Pancreas (tissue), 8 donors: Measurements from ENCODE around the gene WSCD2. TPM values are rescaled to one million over a fixed set of nuclear protein-coding genes. Genes with fewer than 3 reads are reported as not detected.

Experiments
- polyA plus RNA-seq, 2 donors: library from polyadenylated mRNA; stranded (reverse); fragments of 200-250 nt; gene quantifications; one replicate each; pipeline ENCODE4 v1.2.3, GENCODE V29; 2013
- total RNA-seq, 6 donors: library from RNA; stranded (reverse); fragmentation: NEBNext Ultra II Directional in 4 of 6; extraction: Animal tissue kit (Norgen Biotek cat#: 25700) in 4 of 6; gene quantifications; one replicate each; pipeline versions ENCODE4 v1.2.1 to v1.2.4, GENCODE V29; 2021 to 2023
- donor health status: healthy with polysubstance abuse.
- donor health status: DM: no; HTN: no; CAD: no; lungs with moderate emphysema.
- donor health status: DM: no; HTN: no; CAD: no.
- donor health status: Bipolar disorder and iron deficiency.
- donor health status: DM: yes; HTN: yes; CAD: no.
- donor health status: DM: no; HTN: no; CAD: no.
- donor health status: DM: no; HTN: no; CAD: no.
- donor health status: DM: yes; HTN: yes; CAD: no.

The WSCD2 gene
- total and polyA plus RNA-seq, 8 donors, result 0.14 to 5.8 (median 1.1) TPM; not detected in 1

Other genes starting within 250 kb of the WSCD2 start
- gene CMKLR1, start 210.0 kb downstream of the WSCD2 start, total RNA-seq, result 1 to 10 TPM; 1.1 to 7.4 (median 2.5) TPM
- gene CMKLR1, start 210.0 kb downstream of the WSCD2 start, polyA plus RNA-seq, result 1 to 10 TPM in 1 of 2 donors, under 1 TPM in 1; 0.95 to 1.2 TPM